Calu3 (cell line): ENCODE measurements around the gene CELF4. TPM values are rescaled to one million over a fixed set of nuclear protein-coding genes. Genes with fewer than 3 reads are reported as not detected.

Experiments used
- BruUV-seq: library from RNA; stranded (reverse); fragments of 400-500 nt; replicated peaks from 2 replicates; lab custom pipeline; 2021; lab: Mats Ljungman, UMichigan
- CTCF ChIA-PET: fragments of 300-600 bp; sonication (Branson Sonifier 250); formaldehyde crosslinking; loops from one replicate; lab custom pipeline; 2022; ENCODE audit warnings: antibody characterized with exemption; lab: Charles Lee
- DNase-seq: peaks from one replicate; pipeline ENCODE4 v3.0.0; 2022
- H3K27ac Mint-ChIP-seq: one replicate; pipeline ENCODE4 v1.8.0; 2022; ENCODE audit warnings: mixed read lengths; ENCODE audit not compliant: unreplicated experiment
- H3K27me3 Mint-ChIP-seq: one replicate; pipeline ENCODE4 v1.8.0; 2022; ENCODE audit warnings: mixed read lengths; ENCODE audit not compliant: unreplicated experiment
- H3K36me3 Mint-ChIP-seq: one replicate; pipeline ENCODE4 v1.8.0; 2022; ENCODE audit warnings: mild to moderate bottlenecking, moderate library complexity, mixed read lengths; ENCODE audit not compliant: insufficient read depth, unreplicated experiment
- H3K4me1 Mint-ChIP-seq: one replicate; pipeline ENCODE4 v1.8.0; 2022; ENCODE audit warnings: mild to moderate bottlenecking, low read depth, mixed read lengths; ENCODE audit not compliant: unreplicated experiment
- H3K4me3 Mint-ChIP-seq: one replicate; pipeline ENCODE4 v1.8.0; 2022; ENCODE audit warnings: mild to moderate bottlenecking, low read depth, moderate library complexity, mixed read lengths; ENCODE audit not compliant: unreplicated experiment
- H3K9me3 Mint-ChIP-seq: one replicate; pipeline ENCODE4 v1.8.0; 2022; ENCODE audit warnings: low read depth, mixed read lengths; ENCODE audit not compliant: unreplicated experiment
- intact Hi-C: fragments of 100-400 bp; cut with micrococcal nuclease; formaldehyde crosslinking; loops from one replicate; pipeline ENCODE4 v1.10.0; 2022; ENCODE audit not compliant: unreplicated experiment
- total RNA-seq: library from RNA; stranded (reverse); gene quantifications from 2 replicates; pipeline ENCODE4 v1.2.3, GENCODE V29; 2022
- TF ChIP-seq, protein P1 (sequence below): fragments of 200-600 bp; IDR thresholded peaks from one replicate; pipeline ENCODE4 v1.8.0; 2022; ENCODE audit warnings: antibody characterized with exemption; ENCODE audit not compliant: unreplicated experiment

CELF4 gene
- total RNA-seq, 1 experiment from 2014 or later: 7.8 TPM

- DNase-seq: no peak
- no peaks in the 10 kb centered on the region for H3K4me1 Mint-ChIP-seq
- no peaks in the 10 kb centered on the region for H3K9me3 Mint-ChIP-seq
- CTCF ChIA-PET: interaction anchor here (0.7 kb wide), 1 partner anchor 511 kb away, joined by 4 read pairs; no protein-coding TSS in a partner anchor
- H3K27ac Mint-ChIP-seq: no peak overlapping the region
- no peaks in the 10 kb centered on the region for H3K36me3 Mint-ChIP-seq
- TF ChIP-seq, protein P1, sequence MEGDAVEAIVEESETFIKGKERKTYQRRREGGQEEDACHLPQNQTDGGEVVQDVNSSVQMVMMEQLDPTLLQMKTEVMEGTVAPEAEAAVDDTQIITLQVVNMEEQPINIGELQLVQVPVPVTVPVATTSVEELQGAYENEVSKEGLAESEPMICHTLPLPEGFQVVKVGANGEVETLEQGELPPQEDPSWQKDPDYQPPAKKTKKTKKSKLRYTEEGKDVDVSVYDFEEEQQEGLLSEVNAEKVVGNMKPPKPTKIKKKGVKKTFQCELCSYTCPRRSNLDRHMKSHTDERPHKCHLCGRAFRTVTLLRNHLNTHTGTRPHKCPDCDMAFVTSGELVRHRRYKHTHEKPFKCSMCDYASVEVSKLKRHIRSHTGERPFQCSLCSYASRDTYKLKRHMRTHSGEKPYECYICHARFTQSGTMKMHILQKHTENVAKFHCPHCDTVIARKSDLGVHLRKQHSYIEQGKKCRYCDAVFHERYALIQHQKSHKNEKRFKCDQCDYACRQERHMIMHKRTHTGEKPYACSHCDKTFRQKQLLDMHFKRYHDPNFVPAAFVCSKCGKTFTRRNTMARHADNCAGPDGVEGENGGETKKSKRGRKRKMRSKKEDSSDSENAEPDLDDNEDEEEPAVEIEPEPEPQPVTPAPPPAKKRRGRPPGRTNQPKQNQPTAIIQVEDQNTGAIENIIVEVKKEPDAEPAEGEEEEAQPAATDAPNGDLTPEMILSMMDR: no peak
- H3K4me3 Mint-ChIP-seq: no peak overlapping the region
- intact Hi-C loops: no loop called here
- BruUV-seq: no TSS peak
- peaks cover 97% of the 10 kb centered on the region for H3K27me3 Mint-ChIP-seq
These were observed 173.7 kb downstream of the CELF4 start for GRCh38 chr18:37391698-37392548.

GRCh38 chr18:37391156-37391555 lies 174.4 kb downstream of the CELF4 start:
- no peaks in the 10 kb centered on the region for H3K4me1 Mint-ChIP-seq
- TF ChIP-seq, protein P1: no peak
- intact Hi-C loops: no loop called here
- no TSS peak for BruUV-seq
- DNase-seq: no peak
- H3K4me3 Mint-ChIP-seq: no peak overlapping the region
- CTCF ChIA-PET: no interaction called here
- no peaks in the 10 kb centered on the region for H3K9me3 Mint-ChIP-seq
- no peak overlapping the region for H3K27ac Mint-ChIP-seq
- no peaks in the 10 kb centered on the region for H3K36me3 Mint-ChIP-seq
- peaks cover 97% of the 10 kb centered on the region for H3K27me3 Mint-ChIP-seq

DNA sequence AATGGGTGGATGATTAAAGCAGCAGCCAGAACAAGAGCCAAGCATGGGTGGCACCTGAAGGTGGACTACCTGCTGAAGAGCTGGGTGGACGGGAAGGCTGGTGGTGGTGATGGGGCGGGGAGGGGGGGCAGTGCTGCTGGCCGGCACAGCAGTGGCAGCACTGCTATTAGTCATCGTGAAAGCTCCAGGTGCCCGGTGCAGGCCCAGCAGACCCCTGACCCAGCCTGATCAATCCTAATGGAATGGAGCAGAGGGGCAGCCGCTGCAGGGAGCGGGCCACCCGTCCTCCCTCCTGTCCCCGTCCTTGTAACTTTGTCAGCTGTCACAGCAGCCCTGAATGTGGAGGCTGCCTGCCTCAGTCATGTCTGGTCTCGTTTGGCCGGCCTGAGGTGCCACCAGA lies 174.9 kb downstream of the CELF4 start:
- DNase-seq: no peak
- Mint-ChIP-seq H3K4me1 (no peaks in the 10 kb centered on the region), H3K9me3 (no peaks in the 10 kb centered on the region), H3K4me3 (no peak overlapping the region), H3K27me3 (peaks cover 97% of the 10 kb centered on the region), H3K36me3 (no peaks in the 10 kb centered on the region), H3K27ac (no peak overlapping the region)
- TF ChIP-seq, protein P1: no peak
- CTCF ChIA-PET: no interaction called here
- BruUV-seq: no TSS peak
- intact Hi-C loops: no loop called here

DNA sequence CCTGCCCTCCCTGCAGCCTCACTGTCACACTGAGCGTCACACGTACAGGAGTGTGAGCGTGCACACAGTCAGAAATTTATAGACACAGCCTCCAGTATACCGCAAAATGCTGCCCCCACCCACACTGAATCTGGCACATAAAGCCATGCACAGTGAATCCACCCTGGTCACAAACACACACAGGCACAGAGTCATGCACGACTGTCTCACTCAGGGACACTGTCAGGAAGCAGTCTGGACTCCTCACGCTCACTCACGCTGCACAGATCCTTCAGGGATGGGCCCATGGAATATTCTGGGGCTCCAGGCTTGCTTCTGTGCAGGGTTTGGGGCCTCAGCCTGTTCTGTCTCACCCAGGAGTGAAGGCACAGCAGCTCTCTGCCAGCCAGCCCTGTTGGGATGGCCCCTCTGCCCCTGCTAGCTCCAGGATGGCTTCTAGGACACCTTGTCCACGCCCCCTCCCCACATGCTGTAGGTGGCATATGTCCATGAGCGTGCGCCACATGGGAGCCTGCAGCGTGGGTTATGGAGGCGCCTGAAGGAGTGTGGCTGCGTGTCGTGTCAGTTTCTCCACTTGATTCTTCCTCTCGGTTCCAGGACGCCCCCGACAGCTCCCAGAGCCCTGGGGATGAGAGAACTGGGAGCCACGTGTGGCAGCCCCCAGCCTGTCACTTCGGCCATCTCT lies 175.8 kb downstream of the CELF4 start:
- no TSS peak for BruUV-seq
- H3K36me3 Mint-ChIP-seq: no peaks in the 10 kb centered on the region
- H3K9me3 Mint-ChIP-seq: no peaks in the 10 kb centered on the region
- intact Hi-C loops: no loop called here
- CTCF ChIA-PET: no interaction called here
- no peaks in the 10 kb centered on the region for H3K4me1 Mint-ChIP-seq
- DNase-seq: no peak
- no peak overlapping the region for H3K4me3 Mint-ChIP-seq
- peaks cover 91% of the 10 kb centered on the region for H3K27me3 Mint-ChIP-seq
- TF ChIP-seq, protein P1: no peak
- no peak overlapping the region for H3K27ac Mint-ChIP-seq
